Fibroblast of skin of right quadriceps (primary cell): ENCODE measurements around the gene TRIM2.

ENCODE experiments used
- DNase-seq: peaks from one replicate; pipeline ENCODE4 v3.0.0-alpha.2; 2013

The TRIM2 gene

DNA sequence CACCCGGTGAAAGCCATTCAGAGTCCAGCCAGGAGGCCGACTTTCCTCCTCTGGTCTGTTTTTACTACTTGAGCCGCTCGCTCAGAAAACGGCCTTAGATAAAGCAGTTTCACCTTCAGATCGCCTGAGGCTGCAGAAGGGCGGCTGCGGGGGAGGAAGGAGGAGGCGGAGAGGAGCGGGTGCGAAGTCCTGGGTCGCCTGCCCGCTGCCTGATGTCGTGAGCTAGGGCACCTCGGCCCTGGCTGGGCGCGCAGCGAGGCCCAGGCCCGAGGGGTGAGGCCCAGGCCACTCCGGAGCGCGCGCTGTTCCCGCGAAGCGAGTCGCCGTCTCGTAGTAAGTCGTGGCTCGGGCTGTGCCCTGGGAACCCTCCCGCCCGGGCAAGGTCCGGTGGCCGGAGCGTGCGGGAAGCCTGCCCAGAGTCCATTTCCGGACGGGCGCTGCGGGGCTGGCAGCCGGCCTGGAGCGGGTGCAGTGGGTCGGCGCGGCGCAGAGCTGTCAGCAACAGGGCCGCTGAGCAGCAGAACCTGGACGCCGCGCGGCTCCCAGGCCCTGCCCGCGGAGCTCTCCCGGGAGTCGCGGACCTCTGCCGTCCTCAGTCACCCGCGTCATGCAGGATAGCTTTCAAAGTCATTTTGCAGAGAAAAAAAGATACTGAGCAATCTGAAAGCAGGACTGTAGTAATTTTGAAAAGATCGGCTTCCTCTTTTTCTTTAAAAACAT, 18.6 kb downstream of the TRIM2 start:
- peak; percentile 30 for DNase-seq

DNA sequence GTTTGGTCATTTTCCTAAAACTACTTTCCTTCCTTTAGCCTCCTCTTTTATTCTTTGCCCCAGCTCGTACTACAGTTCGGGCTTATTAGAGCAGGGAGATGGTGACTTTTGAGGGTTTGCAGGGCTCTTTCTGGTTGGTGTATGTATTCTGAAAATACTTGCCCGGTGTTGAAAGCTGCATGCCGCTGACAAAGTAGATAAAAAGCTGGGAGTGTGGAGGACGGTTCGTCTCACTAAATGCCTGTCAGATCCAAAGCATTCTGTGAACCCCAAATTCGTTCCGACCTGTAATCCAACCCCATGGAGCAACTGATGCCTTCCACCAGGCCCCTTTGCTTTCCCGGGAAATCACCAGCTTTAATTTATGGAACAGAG, 19.2 kb downstream of the TRIM2 start:
- DNase-seq = no peak

DNA sequence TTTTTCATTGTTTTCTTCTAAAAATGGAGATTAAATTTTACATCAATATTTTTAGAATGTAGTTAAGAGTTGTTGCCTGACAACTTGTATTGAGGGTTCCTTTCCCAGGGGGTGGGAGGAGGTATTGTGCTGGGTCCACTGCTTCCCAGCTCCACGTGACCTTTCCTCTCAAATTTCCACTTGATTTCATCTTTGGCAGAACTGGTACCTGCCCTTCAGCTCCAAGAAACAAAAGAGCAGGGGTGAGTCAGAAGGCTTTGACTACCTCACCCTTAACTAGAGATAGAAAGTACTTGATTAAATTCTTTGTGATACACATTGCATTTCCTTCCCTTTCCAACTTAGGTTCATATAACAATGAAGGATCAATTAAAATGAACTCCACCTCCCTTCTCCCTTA, 19.7 kb downstream of the TRIM2 start:
- DNase-seq = peak; percentile 42

DNA sequence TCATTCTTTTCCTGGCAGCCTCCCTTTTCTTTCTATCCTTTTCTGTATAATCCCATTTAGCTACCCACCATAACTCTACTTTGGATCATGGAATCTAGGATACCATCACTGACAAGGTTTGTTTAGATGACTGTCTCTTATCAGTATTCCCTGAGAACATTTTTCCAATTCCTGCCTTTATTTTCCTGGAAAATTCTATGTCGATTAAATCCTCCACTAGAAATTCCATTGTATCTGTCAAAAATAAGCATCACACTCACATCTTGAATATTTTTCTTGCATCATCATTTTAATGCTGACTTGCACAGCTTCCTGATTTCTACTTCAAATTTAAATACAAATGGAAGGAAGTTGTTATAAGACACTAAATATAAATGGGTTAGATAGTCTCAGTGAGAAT, 20.2 kb downstream of the TRIM2 start:
- DNase-seq = no peak

DNA sequence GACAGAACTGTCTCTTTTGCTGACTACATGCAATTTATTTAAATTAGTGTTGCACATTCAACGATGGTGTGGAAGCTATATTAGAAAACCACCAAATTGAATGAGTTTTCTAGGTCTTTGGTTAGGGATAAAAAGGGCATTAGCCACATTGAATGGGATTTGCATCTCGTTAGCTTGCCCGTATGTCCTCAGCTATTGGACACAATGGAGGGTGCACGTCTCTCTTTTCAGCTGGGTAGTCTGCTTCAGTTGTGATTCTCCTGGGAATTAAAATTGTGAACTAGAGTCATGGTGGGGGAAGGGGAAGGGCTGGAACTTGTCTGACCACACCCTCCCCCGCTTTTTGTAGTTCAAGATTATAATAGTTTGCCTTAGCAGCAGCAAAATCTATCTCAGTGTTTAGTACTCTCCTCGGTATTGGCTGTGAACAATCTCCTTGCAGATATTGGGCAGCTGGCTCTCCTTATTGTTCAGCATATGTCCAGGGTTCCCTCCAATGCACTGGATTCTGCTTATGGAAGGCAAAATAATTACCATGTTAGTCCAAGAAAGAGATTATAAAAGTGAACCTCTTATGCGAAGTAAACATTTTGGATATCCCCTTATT, 23.3 kb downstream of the TRIM2 start:
- no peak for DNase-seq

DNA sequence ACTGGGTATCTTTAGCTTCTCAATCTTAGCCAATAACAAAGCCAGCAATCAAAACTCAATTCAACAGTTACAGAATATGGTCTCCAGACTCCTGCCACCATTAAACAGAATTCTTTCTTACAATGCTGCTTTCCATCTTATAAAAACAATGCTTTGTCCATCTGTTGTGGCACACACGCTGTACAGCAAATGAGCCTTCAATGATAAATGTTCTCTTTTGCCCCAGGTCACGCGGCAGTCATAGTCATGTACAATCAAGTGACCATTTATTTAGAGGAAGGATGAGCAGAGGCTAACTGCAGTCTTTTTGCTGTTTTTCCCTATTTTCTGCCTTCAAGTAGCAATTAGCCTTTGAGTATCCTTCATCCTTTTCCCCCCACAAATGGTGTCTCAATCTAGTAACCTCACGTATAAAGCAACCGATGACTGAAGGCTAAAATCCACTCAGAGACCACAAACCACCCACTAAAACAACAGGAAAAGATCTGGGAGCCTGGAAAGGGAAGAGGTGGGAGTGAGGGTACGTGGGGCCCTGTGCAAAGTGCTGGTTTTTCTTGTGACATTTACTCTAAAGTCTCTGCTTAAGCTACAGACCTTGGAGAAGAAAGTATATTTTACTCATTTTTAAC, 24.4 kb downstream of the TRIM2 start:
- no peak for DNase-seq

DNA sequence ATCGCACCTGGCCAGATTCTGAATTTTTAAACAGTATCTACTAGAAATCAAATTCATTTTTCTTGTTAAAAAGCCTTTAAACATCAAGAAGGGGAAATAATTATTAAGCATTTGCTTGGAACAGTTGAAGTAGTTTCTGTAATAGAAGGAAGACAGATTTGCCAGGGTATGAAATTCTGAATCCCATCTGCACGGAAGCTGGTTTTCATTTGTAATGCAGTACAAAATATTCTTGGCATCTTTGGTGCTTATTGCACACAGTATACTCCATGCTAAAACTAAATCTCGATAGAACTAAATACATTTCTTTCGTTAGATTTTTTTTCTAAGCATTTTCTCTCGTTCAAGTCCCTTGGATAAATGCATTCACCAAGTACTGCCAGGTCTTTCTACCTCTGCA, 25.3 kb downstream of the TRIM2 start:
- DNase-seq = no peak

DNA sequence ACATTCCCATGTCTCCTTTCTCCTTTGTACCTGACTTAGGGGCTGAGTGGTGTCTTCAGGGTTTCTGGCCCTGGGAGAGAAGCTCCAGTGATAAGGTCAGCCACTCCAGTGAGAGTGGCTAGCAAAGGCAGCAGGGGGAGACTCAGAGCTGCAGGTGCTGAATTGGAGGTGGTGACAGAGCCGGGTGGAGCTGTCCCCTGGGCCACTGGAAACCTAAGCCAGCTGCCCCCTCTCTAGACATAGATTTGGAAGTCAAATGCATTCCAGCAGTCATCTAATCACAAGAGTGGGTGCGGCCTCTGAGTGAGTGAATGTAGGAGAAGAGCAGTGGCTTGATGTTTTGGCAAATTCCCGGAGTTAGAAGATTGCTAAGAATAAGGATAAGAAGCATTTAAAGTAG, 28.5 kb downstream of the TRIM2 start:
- DNase-seq = no peak

DNA sequence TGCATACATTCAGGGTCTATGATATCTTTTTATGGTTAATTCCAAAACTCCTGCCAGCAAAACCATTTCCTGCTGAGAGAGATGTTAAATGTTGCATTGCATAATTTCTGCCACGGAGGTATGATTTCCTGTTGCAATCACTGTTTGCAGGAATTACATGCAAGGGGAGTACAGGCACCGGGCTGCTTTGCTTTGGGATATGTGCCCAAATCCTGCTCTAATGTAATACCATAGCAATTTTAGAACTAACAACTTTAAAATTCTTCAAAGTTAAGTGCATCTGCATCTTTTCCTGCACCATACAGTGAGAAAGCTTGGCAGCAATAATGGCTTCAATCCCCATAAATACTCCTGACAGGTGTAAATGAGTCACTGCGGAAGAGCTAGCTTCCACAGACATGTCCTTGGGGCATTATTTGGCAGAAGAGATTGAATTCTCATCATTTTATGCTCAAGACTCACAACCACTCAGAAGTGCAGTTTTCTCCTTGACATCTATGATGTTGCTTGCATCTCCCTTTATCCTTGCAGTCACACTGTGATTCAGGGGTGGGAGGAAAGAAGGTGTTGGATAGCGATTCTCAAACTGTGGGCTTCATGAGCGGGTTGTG, 29.6 kb downstream of the TRIM2 start:
- peak; percentile 99 for DNase-seq

DNA sequence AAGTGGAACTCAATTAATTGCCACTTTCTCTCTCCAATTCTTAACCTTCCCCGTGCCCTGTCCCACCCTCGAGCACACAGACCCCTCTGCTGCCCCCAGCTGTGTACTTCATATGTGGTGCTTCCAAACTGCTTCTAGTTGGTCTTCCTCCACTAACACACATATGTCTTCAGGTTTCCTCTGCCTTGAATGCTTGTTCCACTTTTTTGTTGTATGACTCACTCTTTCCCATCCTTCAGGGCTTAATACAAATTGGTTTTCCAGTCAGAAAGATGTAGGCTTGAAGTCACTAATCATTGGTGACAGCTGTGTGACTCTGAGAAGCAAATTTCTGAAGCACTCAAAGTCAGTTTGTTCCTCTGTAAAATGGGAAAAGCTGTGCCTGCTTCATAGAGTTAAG, 30.6 kb downstream of the TRIM2 start:
- peak; percentile 77 for DNase-seq

DNA sequence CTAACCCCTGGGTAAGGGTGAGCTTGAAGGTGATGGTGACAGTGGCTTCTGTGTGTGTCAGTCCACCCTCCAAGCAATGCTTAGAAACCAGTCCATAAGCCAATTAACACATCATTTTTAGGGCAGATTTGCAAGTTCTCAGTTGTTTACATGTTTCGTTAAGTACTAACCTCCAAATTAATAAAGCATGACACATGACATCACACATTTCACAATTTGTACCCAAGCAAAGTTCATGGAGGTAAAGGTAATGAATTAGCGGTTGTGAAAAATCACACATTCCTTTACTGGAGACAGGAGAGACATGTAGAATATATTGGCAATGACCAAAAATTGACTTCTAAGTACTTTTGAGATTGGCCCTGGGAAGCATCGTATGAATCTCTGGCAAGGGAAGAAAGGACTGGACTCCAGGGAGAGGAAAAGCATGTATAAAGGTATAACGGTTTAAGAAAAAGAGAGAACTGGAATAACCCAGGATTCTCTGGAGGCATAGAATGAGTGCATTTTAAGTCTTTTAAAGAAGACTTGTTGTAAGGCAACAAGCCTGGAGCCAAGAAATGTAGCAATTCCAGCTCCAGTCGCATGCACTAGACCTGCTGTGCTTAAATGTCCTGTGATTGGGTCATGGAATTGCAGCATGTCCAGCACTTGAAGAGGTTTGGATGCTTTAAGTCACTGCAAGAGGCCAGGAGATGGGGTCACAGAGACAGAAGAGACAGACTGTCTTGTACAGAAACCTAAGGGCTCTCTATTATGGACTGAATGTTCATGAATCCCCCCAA, 34.1 kb downstream of the TRIM2 start:
- no peak for DNase-seq

DNA sequence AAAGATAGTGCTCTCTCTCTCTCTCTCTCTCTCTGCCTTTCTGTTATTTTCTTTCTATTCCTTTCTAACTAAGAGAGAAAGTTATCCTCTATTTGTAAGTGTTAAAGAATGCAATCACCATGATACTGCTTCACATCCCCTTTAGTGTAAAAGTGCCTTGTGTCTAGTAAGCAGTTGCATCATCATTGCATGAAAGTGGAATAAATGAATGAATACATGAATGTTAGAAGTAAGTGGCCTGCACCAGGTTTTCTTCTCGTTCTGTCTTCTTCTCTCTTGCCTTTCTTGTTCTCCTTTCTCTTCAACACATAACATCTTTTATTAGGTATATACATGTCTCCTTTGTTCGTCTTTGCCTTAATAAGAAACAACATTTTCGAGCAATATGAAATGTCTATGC, 35.2 kb downstream of the TRIM2 start:
- no peak for DNase-seq

DNA sequence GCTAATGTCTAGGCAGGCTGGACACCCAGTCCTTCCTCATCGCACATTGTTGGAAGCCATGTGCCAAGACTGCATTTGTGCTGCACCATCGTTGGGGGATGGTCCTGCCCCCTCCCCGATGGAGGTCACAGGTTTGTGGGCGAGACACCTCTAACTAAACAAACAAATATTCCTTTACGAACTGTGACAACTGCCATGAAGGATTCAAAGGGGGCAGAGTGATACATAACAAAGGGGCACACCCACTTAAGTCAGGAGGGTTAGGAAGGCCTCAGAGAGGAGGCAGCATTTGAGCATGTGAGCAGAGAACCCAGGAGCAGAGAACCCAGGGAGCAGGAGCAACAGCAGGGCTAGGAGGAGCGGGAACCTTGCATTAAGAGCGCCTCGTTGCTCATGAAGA, 37.1 kb downstream of the TRIM2 start:
- no peak for DNase-seq

DNA sequence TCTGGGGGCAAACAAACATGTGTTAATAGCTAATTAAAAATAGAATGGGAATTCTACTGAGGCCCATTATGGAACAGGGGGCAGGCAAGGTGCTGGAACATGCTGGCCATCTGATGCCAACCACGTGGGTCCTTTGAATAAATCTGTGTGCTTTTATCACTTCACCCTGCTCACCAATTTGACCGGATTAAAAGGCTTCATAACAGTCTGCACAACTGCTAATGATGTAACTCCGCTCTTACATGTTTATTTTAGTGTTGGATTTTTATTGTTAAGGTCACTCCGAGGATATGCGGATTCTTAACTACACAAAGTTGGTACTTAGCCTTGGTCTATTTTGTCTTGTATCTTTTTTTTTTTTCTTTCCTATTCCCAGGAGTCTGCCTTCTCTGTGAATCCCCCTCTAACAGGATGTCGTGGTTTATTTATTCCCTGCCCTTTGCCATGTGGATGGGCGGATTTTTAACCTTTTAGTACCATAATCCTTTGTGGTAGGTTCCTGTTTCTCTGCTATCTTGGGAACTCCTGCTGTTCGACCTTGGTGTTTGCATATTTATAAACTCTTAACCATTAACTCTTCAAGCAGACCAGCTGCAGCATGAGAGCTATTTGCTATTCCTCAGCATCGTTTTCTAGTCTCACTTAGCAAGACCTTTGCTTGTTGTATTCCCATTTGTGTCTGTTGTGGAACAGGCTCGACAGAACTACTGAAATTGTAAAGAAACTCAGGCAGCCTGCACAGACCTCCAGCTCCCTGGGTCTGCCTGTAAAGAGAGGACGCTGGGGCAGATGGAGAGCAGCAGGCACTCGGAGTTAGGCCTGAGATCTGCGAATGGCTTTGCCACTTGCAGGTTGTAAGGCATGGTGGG, 38.0 kb downstream of the TRIM2 start:
- DNase-seq = peak; percentile 46

DNA sequence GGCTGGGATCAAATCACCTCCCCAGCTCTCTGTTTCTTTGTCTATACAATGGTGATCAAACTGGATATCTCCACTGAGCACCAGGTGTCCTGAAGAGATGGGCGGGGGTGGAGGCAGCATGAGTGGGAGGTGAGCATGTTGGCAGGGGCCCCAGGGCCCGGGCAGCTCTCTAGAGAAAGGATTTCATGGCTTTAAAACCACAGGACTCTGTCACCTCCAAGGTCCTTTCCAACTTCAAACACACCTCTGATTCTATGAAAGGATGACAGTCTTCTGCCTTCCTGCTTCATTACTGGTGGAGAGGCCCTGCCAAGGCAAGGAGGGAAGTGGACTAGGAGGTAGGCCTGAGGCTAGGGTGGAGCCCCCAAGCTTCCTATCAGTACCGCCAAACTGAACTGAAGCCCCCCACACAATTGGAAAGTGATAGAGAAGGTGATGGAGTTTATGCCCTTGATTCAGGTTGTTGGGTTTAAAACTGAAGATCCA, 38.6 kb downstream of the TRIM2 start:
- DNase-seq = no peak

DNA sequence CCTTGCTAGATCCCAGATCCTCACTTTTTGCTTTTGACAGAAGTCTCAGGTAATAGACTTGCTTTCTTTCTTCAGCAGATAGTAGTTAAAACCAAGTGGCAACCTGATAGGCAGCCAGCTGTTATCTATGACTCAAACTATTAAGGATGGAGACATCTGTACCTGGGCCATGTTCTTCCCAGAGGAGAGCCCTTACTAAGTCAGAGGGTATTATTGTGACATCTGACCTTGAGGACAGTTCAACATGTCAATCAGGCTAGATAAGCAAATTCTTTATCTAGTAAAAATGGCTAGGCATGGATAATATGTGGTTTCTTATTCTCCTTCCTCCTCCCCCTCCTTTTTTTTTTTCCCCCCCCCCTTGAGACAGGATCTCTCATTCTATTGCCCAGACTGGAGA, 39.2 kb downstream of the TRIM2 start:
- DNase-seq = no peak

DNA sequence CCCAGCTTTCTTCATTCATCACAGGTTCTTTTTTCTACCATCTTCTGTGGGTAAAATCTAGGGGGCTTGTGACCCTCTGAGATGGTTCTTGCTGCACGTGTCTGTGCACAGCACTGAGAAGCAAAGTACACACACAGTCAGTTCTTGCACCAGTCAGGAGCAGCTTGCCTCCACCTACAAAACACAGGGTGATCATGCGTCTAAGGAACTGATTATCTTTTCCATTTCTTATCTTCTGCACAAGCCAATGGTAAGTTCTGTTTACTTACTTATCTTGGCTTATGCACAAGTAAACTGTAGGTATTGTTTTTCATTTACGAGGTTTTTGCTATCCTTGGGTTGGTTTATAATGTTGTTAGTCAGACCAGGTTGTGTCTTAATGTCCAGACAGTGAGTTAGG, 40.7 kb downstream of the TRIM2 start:
- DNase-seq = no peak

DNA sequence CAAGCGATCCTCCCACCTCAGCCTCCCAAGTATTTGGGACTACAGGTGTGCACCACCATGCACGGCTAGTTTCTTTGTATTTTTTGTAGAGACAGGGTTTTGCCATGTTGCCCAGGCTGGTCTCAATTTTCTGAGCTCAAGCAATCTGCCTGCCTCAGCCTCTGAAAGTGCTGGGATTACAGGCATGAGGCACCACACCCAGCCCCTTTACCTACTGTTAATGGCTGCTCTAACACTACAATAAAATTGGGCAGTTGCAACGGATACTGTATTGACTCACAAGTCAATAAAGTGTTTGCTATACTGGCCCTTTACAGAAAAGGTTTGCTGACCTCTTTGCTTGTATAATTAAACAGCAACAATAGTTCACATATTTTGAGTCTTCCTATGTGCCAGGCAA, 41.5 kb downstream of the TRIM2 start:
- no peak for DNase-seq

DNA sequence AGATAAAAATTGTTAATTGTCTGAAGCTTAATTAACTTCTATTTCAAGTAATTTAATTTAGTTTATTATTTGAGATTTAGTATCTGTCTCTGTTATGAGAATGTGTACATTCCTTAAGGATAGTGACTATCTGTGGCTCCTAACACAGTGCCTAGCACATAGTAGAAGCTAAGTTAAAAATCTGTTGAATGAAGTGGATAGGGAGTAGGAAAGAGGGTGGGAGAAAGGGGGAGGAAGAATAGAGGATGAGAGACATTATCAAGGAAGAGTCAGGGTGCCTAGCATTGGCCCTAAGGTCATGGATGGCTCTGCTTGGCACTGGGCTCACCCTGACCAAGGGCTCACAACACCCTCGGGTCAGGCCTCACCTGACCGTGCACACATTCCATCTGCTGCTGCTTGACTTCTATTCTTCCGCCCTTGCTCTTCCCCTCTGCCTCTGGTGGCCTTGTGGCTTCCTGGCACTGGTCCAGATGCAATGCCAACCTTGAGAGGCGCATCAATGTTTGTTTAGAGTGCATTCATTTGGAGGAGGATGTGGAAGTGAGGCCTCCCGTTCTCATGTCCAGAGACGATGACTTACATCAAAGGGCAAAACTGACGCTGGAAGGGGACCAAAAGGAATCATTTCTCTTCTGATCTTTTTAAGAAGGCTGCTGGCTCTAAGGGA, 42.3 kb downstream of the TRIM2 start:
- DNase-seq = no peak

DNA sequence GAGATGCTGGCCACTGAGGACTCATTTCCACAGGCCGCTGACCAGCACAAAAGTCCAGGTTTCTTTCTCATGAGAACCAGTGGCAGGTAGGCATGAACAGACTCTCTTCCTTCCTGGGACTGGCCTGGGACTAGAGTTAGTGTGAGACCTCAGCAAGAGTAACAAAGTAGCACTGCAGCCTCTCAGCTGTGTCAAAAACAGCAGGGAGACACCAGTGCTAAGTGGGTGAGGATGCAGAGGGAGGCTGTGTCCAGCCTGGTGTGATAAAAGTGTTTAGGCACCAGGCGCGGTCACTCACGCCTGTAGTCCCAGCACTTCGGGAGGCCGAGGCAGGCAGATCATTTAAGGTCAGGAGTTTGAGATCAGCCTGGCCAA, 42.9 kb downstream of the TRIM2 start:
- DNase-seq = no peak

DNA sequence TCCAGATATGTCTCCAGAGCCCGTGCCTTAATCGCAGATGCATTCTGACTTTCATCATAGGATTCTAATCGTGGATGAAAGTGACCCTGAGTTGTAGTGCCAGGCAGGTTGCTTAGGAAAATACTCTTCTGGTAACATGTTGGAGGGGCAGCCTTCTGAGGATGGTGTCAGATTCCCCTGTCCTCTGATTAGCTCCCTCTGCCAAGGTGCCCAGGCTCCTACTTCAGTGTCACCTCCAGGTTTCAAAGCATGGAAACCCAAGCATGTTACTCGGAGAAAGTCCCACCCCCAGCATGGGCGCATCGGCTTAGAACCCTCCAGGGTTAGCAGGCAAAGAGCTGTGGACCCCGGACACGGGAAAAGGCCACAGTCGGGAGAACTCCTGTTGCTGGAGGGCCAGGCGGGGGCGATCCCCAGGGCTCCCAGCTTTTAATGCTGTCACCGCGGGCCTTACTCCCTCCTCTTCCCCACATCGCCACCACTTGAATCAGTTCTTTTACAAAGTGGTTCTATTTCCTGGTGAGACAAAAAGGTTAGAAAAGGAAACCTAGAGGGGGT, 44.5 kb downstream of the TRIM2 start:
- DNase-seq = no peak
